Keratinocyte (primary cell): ENCODE measurements around the gene DLL1.

ENCODE experiments used
- CTCF ChIP-seq, 3 experiments: IDR thresholded peaks in 1 of 3; conservative IDR thresholded peaks in 1 of 3; optimal IDR thresholded peaks in 1 of 3; 2 replicates in 2 of 3; 3 replicates in 1 of 3; pipeline versions ENCODE3 to v1.5.1; 2011; ENCODE audit warnings: low read length in 3 of 3, mild to moderate bottlenecking in 3 of 3, moderate library complexity in 2 of 3, control low read depth in 1 of 3, inconsistent platforms in 1 of 3; ENCODE audit not compliant: insufficient read depth in 2 of 3; ENCODE audit errors: extremely low read depth in 1 of 3
- EZH2 ChIP-seq: IDR thresholded peaks from one replicate; pipeline ENCODE4 v1.6.1; 2012; ENCODE audit warnings: inconsistent platforms, mild to moderate bottlenecking, low read length, moderate library complexity

GRCh38 chr6:170283212-170284081, 7.4 kb downstream of the DLL1 start:
- TF ChIP-seq CTCF (optimal IDR thresholded peaks at IDR 0.05 in 1 of 3, IDR thresholded peaks at IDR 0.05 in 1 of 3, conservative IDR thresholded peaks at IDR 0.05 in 1 of 3; ENCODE audit: extremely low read depth in 1 of 3, insufficient read depth in 2 of 3, low read length in 3 of 3), result no peak
- TF ChIP-seq EZH2, result no peak
